AG04449 (cell line): Measurements from ENCODE around the gene RPS6KC1.

Source experiments
- CTCF ChIA-PET: fragments of 350-600 bp; formaldehyde crosslinking; extraction: SDS; loops from one replicate; lab custom pipeline; 2021; ENCODE audit warnings: antibody characterized with exemption; lab: Yijun Ruan, JAX
- POLR2A ChIA-PET: fragments of 400-600, 350-600 bp; formaldehyde crosslinking; extraction: SDS; loops from one replicate; lab custom pipeline; 2020; ENCODE audit warnings: antibody characterized with exemption, inconsistent platforms; lab: Yijun Ruan, JAX
- DNase-seq: peaks from one replicate; pipeline ENCODE4 v3.0.0-alpha.2; 2010; ENCODE audit warnings: low read depth, low spot score
- H3K4me3 ChIP-seq: 2 replicates; pipeline ENCODE4 v1.5.1; 2011; ENCODE audit warnings: low read depth, mild to moderate bottlenecking, control low read depth, low read length
- CTCF ChIP-seq: IDR thresholded peaks from one replicate; pipeline ENCODE4 v1.5.1; 2011; ENCODE audit warnings: mild to moderate bottlenecking, moderate library complexity, low read length, control low read depth, inconsistent platforms; ENCODE audit not compliant: insufficient read depth; ENCODE audit errors: missing control alignments

RPS6KC1 gene

DNA sequence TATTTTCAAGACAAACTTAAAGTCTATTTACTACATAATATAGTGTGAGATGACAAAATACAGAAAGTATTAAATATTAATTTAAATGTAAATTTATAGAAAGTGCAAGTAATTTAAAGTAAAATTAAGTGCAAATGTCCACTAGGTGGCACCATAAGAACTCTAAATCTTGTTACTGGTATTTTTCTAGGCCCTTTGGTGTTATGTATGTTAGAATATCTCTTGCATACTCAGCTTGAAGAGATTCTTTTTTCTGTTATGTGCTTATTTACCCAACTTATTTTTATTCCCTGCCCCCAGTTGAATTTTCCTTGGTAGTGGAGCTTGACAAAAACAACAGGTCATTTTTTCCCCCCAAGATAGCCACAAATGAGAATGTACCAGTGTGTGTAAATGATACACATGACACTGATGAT is 71.5 kb downstream of the RPS6KC1 start:
- peak; percentile 13 for TF ChIP-seq CTCF
- ChIA-PET CTCF (interaction anchor here (0.8 to 4.8 kb wide), 26 partner anchors 8 to 1510 kb away, joined by 3 to 20 read pairs (median 4); no protein-coding TSS in a partner anchor), POLR2A (no interaction called here)
- H3K4me3 ChIP-seq = no peak overlapping the region
- DNase-seq = no peak

- ChIA-PET CTCF (interaction anchor here (0.6 to 4.8 kb wide), 26 partner anchors 10 to 1509 kb away, joined by 3 to 20 read pairs (median 4); no protein-coding TSS in a partner anchor), POLR2A (no interaction called here)
- no peak for TF ChIP-seq CTCF
- DNase-seq = no peak
- no peak overlapping the region for H3K4me3 ChIP-seq
Measured at GRCh38 chr1:213123087-213123486, 72.0 kb downstream of the RPS6KC1 start.

- no peak overlapping the region for H3K4me3 ChIP-seq
- ChIA-PET POLR2A (no interaction called here), CTCF (interaction anchor here (0.6 to 2.3 kb wide), 16 partner anchors 9 to 1138 kb away, joined by 3 to 20 read pairs (median 4); no protein-coding TSS in a partner anchor)
- no peak for TF ChIP-seq CTCF
- DNase-seq = no peak
Measured at GRCh38 chr1:213123536-213123935, 72.5 kb downstream of the RPS6KC1 start.

GRCh38 chr1:213124590-213124989 is 73.5 kb downstream of the RPS6KC1 start:
- TF ChIP-seq CTCF = no peak
- POLR2A ChIA-PET = no interaction called here
- no peak overlapping the region for H3K4me3 ChIP-seq
- DNase-seq = no peak
- CTCF ChIA-PET = no interaction called here

DNA sequence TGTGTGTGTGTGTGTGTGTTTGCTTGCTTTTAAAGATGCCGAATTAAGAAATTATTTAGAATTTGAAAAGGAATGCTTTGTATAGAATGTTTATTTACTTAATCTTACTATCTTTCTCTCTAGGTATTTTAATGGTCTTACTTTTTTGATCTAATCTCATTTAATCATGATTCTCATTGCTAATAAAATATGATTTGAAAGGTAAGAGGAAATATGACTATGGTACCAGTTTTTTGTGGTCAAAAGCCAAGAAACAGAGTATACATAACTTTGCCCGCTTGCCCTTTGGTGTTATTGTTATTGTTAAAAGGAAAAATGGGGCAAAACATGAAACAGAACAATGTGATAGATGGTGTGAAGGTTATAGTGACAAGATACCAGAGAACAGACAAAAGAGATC is 74.6 kb downstream of the RPS6KC1 start:
- TF ChIP-seq CTCF = no peak
- H3K4me3 ChIP-seq = no peak overlapping the region
- DNase-seq = no peak
- CTCF ChIA-PET = no interaction called here
- POLR2A ChIA-PET = no interaction called here

DNA sequence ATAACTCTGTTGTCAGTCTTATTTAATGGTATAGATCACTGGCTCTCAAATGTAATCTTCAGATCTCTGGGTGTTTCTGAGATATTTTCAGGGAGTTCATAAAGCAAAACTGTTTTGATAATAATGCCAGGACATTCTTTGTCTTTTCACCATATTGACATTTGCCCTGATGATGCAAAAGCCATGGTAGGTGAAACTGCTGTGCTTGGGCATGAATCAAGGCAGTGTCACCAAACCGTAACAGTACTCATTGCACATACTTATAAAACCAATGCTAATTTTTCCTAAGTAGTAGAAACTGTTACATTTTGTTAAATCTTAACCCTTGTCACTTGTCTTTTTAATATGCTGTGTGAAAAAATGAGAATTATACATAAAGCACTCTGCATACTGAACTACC is 76.0 kb downstream of the RPS6KC1 start:
- H3K4me3 ChIP-seq = no peak overlapping the region
- POLR2A ChIA-PET = no interaction called here
- no peak for TF ChIP-seq CTCF
- no peak for DNase-seq
- CTCF ChIA-PET = no interaction called here
